ENCODE results near the gene SEPTIN8.
A peak's percentile ranks its signal among the peaks of the same experiment; 100 is the strongest.
"Not testable (repeated sequence)": the region's sequence is repeated elsewhere in the genome, so short reads cannot be mapped to it uniquely, and the experiment has no call there.

Gene SEPTIN8

DNA sequence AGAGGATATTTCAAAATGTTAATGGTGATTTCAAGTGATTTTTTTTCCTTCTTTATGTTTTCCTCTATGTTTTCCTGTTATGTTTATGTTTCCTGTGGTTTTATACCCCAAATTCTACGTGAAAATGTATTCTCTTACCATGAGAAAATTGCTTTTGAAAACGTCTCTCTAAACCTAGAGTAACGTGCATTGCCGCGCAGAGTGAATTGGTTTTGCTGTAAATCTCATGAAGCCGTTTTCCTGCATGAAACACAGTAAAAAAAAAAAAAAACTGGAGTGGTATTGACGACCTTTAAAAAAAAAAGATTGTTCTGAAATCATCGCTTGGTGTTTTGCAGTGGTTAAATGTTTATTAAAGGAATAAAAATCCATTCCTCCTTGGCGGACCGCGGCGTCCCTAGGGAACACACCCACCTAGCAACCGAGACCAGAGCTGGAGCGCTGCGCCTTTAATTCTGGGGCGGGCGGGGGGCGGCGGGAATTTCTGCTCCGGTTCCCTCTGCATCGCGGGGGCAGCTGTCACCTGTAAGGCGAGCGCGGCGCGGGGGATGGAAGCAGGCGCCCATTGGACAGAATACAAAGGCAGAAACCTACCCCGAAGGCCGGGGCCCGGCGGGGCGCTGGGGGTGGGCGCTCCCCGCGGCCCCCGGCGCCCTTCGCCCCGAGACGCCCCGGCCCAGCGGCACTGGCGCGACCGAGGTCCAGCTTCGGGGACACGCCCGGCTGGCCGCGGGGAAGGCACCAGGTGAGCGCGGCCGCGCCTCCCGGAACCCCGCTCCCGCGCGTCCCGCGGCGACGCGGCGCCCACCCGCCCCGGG, 36.0 kb upstream of the SEPTIN8 start, which contains the start of gene SOWAHA:
Gene SOWAHA (plus strand): TSS at position 522 of the 818 bp plus-strand sequence. CDS start 320 bp downstream, outside the sequence.
- DNase-seq = peak; percentile 36

GRCh38 chr5:132812123-132812765, 35.2 kb upstream of the SEPTIN8 start:
- DNase-seq = no peak

GRCh38 chr5:132810605-132811004, 33.6 kb upstream of the SEPTIN8 start:
- no peak for DNase-seq

DNA sequence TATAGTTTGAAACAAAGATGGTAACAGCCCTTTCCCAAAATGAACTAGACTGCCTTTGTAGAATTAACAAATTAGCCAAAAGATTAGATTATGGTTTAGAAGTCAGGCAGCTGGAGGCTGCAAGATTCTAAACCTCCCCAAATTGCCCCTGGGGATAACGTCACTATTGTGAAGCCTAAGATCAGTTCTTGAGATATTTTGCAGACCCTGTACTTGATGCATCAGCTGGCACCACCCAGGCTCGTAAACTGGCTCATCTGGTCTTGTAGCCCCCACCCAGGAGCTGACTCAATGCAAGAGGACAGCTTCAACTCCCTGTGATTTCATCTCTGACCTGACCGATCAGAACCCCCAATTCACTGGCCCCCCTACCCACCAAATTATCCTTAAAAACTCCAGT, 31.8 kb upstream of the SEPTIN8 start:
- DNase-seq = no peak

- no peak for DNase-seq
Observed at GRCh38 chr5:132808448-132808847, 31.4 kb upstream of the SEPTIN8 start.

- DNase-seq = no peak
Observed at GRCh38 chr5:132807163-132807838, 30.3 kb upstream of the SEPTIN8 start.

DNA sequence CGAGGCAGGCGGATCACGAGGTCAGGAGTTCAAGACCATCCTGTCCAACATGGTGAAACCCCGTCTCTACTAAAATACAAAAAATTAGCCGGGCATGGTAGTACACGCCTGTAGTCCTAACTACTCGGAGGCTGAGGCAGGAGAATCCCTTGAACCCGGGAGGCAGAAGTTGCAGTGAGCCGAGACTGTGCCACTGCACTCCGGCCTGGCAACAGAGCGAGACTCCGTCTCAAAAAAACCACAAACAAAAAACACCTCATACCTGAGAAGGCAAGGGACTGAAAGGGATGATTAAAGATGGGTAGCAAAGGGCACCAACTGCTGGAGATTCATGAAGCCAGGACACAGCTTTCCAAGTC, 29.7 kb upstream of the SEPTIN8 start:
- DNase-seq = not testable (repeated sequence)

DNA sequence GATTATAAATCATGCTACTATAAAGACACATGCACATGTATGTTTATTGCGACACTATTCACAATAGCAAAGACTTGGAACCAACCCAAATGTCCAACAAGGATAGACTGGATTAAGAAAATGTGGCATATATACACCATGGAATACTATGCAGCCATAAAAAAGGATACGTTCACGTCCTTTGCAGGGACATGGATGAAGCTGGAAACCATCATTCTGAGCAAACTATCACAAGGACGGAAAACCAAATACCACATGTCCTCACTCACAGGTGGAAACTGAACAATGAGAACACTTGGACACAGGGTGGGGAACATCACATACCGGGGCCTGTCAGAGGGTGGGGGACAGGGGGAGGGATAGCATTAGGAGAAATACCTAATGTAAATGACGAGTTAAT, 28.8 kb upstream of the SEPTIN8 start:
- DNase-seq = not testable (repeated sequence)

DNA sequence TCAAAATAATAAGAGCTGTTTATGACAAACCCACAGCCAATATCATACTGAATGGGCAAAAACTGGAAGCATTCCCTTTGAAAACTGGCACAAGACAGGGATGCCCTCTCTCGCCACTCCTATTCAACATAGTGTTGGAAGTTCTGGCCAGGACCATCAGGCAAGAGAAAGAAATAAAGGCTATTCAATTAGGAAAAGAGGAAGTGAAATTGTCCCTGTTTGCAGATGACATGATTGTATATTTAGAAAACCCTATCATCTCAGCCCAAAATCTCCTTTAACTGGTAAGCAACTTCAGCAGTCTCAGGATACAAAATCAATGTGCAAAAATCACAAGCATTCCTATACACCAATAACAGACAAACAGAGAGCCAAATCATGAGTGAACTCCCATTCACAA, 27.2 kb upstream of the SEPTIN8 start:
- not testable (repeated sequence) for DNase-seq

- not testable (repeated sequence) for DNase-seq
Observed at GRCh38 chr5:132802685-132803066, 25.6 kb upstream of the SEPTIN8 start.

GRCh38 chr5:132802044-132802684, 25.1 kb upstream of the SEPTIN8 start:
- no peak for DNase-seq

DNA sequence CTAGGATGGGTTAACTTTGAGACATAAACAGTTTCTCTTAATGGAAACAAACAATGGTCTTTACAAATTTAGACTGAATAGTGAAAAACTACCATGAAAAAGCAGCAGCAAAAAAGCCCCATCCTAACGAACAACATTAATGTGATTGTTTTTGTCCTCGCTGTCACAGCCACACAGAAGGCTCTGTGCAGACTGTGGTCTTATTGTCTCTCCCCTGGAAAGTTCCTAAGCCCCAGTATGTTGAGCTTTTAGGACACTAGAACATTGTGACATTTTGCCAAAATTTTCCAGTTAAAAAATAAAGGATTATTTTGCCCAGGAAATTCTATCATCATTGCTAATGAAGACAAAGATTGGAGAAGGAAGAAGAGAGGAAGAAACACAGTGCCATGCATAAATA, 23.5 kb upstream of the SEPTIN8 start:
- no peak for DNase-seq

DNA sequence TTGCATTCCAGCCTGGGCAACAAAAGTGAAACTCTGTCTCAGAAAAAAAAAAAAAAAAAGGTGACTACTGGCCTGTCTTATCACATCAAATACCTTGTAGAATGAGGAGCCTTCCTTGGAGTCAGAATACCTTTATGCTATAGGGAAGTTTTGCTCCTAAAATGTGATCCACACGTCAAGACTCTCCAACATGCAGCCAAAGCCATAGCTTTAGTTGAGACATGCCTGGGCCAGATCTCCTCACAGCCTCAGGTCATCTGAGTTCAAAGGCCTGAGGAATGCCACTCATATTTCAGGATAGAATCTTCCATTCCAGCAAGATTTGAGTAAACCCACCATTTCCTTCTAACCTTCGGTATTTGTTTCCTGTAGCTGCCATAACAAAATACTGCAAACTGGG, 22.4 kb upstream of the SEPTIN8 start:
- no peak for DNase-seq

DNA sequence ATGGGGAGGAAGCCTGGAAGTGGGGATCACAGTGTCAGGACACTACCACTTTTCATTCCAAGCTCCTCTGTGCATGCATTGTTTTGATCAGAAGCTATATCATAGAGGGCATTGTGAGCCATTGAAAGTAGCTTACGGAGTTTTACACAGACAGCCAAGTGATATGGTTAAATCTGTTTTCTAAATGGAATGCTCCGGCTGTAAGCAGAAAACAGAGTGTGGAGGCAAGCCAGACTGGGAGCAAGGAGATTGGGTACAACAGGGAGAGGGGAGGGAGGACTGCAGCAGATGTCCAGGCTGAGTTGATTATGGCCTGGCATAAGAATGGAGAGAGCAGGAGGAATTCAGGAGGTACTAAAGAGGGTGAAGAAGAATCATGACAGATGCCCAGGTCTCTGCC, 20.6 kb upstream of the SEPTIN8 start:
- no peak for DNase-seq

- DNase-seq = no peak
Observed at GRCh38 chr5:132791026-132791425, 14.0 kb upstream of the SEPTIN8 start.

GRCh38 chr5:132790201-132790865, 13.3 kb upstream of the SEPTIN8 start:
- DNase-seq = no peak

- no peak for DNase-seq
Observed at GRCh38 chr5:132788990-132789886, 12.2 kb upstream of the SEPTIN8 start.

GRCh38 chr5:132788508-132788907, 11.5 kb upstream of the SEPTIN8 start:
- no peak for DNase-seq

DNA sequence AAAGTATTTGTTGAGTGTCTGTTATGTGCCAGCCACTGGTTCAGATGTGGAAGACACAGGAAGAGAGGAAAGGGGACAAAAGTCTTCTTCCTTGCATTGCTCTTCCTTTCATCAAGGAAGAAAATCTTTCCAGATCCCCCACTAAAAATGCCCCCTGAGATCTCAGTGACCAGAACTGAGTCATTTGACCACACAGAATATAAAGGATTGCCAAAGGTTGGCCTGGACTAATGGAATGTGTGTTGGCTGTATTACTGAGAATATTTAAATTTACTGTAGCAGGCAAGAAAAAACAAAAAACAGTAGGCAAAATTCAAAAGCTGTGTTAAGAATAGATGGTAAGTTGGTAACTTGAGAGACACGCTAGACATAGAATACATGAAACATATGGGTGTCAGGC, 10.0 kb upstream of the SEPTIN8 start:
- DNase-seq = no peak

DNA sequence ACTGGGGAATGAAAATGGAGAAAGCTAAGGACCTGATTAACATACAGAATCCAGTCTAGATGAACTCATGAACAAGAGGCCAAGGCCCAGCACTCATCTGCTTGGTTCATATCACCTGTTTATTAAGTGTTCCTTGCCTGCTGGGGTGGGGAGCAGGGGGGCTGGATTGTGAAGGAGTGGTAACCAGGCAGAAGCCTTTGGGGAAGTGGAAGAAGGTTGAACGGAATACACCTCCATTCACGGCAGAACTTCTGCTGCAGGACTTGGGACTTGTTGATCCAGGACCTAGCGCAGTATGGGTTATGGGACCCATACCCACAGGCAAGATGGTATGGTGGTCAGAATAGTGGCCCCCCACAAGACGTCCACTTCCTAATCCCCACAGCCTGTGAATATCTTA, 8.8 kb upstream of the SEPTIN8 start:
- DNase-seq = no peak

GRCh38 chr5:132785365-132785764, 8.3 kb upstream of the SEPTIN8 start:
- DNase-seq = no peak

DNA sequence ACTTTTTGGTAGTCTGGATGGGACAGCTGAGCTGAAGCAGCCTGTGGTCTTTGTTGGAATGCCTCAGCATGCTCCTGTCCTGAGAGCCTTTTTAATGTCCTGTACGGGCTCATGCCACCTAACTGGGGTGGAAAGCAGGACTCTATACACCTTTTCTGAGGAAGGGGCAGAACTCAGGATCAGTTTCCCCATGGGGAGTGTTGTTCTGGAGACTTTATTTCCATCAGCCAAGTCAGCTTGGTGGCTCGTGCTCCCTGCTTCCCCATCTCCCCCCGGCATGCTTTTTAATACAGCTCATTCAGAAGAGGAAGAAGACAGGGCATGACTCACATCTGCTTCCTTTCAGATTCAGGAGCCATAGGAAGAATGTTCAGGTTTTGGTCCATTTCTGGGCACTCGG, 5.1 kb upstream of the SEPTIN8 start:
- no peak for DNase-seq
